ENCODE measurements around the gene OSBP. TPM values are rescaled to one million over a fixed set of nuclear protein-coding genes. Genes with fewer than 3 reads are reported as not detected.

The OSBP gene
- total RNA-seq, 1 donor from 2014 or later: 12.3 TPM

GRCh38 chr11:59562292-59562691, 53.3 kb downstream of the OSBP start:
- TF ChIP-seq, protein P1, sequence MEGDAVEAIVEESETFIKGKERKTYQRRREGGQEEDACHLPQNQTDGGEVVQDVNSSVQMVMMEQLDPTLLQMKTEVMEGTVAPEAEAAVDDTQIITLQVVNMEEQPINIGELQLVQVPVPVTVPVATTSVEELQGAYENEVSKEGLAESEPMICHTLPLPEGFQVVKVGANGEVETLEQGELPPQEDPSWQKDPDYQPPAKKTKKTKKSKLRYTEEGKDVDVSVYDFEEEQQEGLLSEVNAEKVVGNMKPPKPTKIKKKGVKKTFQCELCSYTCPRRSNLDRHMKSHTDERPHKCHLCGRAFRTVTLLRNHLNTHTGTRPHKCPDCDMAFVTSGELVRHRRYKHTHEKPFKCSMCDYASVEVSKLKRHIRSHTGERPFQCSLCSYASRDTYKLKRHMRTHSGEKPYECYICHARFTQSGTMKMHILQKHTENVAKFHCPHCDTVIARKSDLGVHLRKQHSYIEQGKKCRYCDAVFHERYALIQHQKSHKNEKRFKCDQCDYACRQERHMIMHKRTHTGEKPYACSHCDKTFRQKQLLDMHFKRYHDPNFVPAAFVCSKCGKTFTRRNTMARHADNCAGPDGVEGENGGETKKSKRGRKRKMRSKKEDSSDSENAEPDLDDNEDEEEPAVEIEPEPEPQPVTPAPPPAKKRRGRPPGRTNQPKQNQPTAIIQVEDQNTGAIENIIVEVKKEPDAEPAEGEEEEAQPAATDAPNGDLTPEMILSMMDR (conservative IDR thresholded peaks at IDR 0.05; ENCODE audit: low read depth, low read length): no peak

DNA sequence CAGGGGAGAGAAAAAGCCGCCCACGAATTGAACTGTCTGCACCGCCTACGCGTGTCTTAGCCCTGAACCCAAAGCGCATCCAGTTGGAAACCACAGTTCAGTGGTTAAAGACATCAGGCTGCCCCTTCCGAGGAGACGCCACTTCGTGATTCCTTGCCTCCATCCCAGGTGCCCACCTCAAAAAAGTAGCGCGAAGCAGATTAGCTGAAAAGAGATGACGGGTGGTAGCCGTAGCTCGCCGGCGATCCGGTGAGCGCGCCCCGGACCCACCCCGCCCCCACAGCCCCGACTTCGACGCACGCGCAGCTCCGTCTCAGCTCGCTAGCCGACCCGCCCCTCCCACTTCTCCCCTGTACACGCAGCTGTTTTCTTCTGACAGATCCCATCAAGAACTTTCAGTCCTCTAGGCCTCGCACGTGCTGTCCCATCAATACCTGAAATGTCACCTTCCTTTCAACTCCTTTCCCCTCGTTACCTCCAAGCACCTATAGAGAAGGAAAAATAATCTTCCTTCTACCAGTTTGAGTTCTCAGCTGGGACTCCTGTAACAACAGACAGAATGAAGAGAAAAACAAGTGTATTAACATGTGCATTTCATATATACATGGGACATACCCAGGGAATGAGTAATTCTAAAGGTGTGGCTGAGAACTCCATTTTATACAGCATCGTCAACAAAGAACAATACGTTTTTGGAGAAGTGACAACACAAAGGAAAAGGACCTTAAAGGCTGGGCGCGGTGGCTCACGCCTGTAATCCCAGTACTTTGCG, 54.7 kb downstream of the OSBP start:
- TF ChIP-seq, protein P1 (conservative IDR thresholded peaks at IDR 0.05; ENCODE audit: low read depth, low read length): no peak
- H3K4me3 ChIP-seq (ENCODE audit: low read depth, low read length): peak overlapping the region; percentile 80
- no peak for DNase-seq (ENCODE audit: low read depth)

More at GRCh38 chr11:59562292-59562691, 53.3 kb downstream of the OSBP start:
- H3K4me3 ChIP-seq (ENCODE audit: low read depth, low read length): no peak overlapping the region
- DNase-seq (ENCODE audit: low read depth): peak; percentile 47

DNA sequence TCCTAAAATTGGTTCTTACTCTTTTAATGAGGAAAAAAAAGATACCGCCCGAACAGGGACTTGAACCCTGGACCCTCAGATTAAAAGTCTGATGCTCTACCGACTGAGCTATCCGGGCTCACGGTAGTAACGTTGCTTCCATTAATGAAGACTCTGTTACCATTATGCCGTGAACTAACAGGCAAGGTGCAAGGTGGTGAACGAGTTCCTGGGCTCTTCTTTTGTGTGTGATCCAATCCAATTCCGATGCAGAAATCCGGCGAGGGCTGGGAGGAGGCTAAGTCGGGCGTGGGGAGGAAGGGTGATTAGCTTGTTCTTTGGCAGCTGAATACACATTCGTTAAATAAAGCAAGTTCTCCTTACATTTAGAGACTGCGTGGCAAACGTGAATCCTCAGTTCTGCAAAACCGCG, 55.3 kb downstream of the OSBP start:
- peak overlapping the region; percentile 80 for H3K4me3 ChIP-seq (ENCODE audit: low read depth, low read length)
- DNase-seq (ENCODE audit: low read depth): no peak
- TF ChIP-seq, protein P1 (conservative IDR thresholded peaks at IDR 0.05; ENCODE audit: low read depth, low read length): no peak

- peak overlapping the region; percentile 80 for H3K4me3 ChIP-seq (ENCODE audit: low read depth, low read length)
- TF ChIP-seq, protein P1 (conservative IDR thresholded peaks at IDR 0.05; ENCODE audit: low read depth, low read length): no peak
Observed at GRCh38 chr11:59559886-59560285, 55.7 kb downstream of the OSBP start.

GRCh38 chr11:59558270-59558643, 57.3 kb downstream of the OSBP start:
- TF ChIP-seq, protein P1 (conservative IDR thresholded peaks at IDR 0.05; ENCODE audit: low read depth, low read length): no peak
- no peak overlapping the region for H3K4me3 ChIP-seq (ENCODE audit: low read depth, low read length)
- no peak for DNase-seq (ENCODE audit: low read depth)

More at GRCh38 chr11:59559886-59560285, 55.7 kb downstream of the OSBP start:
- no peak for DNase-seq (ENCODE audit: low read depth)

DNA sequence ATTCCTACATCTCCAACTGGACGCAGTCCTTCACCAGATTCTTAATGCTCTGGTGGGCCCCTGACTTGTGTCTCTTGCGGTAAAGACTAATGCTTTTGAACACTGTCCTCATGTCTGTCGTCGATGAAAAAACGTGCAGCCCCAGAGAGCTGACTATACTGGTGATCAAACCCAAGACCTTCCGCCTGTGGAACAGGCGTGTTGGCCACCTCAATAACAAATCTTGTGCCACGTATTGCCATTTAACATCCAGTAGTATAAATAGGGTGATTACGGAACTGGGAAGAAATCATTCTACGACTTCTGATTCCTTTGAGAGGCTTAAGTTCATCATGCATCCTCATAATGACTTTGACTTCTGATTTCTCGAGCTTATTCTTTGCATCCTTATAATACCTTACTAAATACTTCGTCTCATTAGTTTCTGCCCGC, 58.6 kb downstream of the OSBP start:
- H3K4me3 ChIP-seq (ENCODE audit: low read depth, low read length): peak overlapping the region; percentile 45
- TF ChIP-seq, protein P1 (conservative IDR thresholded peaks at IDR 0.05; ENCODE audit: low read depth, low read length): no peak
- no peak for DNase-seq (ENCODE audit: low read depth)

Data from epithelial cell of proximal tubule (primary cell).